Limb (tissue), 2 donors: ENCODE data around the gene RBL1.

Experiments
- DNase-seq, 2 donors: peaks; one replicate each; pipeline ENCODE4 v3.0.0-alpha.2; 2016; ENCODE audit errors: extremely low spot score in 2 of 2

Gene RBL1

DNA sequence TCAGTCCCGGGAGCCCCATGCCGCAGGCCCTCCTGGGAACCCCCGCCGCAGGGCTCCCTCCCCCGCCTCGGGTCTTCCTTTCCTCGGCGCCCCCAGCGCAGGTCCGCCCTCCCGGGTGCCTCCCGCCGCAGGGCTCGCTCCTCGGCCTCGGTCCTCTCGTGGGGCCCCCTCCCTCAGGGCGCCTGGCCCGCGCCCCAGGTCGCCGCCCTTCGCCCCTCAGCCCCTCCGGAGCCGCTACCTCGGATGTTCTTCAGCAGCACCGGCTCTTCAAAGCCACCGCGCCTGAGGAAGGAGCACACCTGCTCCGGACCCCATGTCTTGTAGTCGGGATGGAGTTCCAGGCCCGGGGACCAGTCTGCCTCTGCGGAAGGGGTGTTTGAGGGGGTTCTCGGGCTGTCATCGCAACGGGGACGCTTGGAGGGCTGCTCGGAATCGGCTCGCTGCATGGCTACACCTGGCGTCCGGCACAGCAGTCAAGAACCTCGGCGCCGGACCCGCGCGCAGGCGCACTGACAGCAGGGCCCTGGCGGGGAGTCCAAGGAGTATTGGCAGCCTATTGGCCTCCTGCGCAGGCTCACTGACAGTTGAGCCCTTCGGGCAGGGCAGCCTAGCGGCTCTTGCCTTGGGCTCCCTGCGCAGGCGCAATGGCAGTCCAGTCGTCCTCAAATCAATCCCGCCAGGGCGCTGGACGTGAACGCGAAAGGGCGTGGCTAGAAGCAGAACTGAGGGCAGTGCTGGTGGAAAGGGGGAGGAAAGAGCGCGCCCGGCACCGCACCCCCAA lies 144.4 kb downstream of the RBL1 start, which contains the start of gene SAMHD1:
Gene SAMHD1, minus strand, starts transcription at position 511 of the 781 bp plus-strand sequence. Its CDS starts 65 bp downstream, at position 446.
- DNase-seq, result peak; percentile 90 to 98

DNA sequence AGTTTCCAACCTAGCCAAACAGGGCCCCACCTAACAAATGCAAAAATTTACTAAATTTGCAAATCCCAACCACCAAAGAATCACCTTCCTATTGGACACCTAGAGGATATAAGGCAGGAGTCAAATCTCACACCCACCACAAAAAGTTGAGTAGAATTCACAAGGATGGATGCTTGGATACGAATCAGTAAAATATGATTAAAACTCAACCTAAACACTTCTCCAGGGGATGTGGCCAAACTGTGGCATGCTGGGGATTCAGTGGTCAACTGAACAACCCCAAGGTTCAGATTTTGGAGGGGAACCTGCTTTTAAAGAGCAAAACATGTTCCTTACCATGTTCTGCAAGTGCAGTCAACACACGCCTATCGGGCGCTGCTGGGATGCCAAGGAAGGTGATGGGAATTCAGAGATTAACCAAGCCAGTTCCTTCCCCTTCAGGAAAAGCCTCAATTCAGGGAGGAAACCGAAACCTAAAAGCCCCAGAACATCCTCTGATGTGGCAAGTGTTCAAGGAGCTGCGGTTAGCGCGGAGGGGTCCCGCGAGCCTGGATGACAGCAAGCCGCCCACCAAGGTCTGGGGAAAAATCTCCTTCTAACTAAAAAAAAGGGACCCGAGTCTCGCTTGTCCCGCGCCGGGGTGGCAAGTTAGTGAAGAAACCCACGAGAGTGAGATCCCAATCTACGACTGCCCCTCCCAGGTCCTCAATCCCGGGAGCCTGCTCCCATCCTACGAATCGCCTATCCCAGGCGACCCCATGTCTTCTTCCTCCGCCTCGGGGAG lies 145.2 kb downstream of the RBL1 start:
- DNase-seq, result peak in 1 of 2 donors; percentile 37
